ENCODE results near the gene ARL6IP4.
"Not testable (repeated sequence)": the region's sequence is repeated elsewhere in the genome, so short reads cannot be mapped to it uniquely, and the experiment has no call there.

The ARL6IP4 gene

DNA sequence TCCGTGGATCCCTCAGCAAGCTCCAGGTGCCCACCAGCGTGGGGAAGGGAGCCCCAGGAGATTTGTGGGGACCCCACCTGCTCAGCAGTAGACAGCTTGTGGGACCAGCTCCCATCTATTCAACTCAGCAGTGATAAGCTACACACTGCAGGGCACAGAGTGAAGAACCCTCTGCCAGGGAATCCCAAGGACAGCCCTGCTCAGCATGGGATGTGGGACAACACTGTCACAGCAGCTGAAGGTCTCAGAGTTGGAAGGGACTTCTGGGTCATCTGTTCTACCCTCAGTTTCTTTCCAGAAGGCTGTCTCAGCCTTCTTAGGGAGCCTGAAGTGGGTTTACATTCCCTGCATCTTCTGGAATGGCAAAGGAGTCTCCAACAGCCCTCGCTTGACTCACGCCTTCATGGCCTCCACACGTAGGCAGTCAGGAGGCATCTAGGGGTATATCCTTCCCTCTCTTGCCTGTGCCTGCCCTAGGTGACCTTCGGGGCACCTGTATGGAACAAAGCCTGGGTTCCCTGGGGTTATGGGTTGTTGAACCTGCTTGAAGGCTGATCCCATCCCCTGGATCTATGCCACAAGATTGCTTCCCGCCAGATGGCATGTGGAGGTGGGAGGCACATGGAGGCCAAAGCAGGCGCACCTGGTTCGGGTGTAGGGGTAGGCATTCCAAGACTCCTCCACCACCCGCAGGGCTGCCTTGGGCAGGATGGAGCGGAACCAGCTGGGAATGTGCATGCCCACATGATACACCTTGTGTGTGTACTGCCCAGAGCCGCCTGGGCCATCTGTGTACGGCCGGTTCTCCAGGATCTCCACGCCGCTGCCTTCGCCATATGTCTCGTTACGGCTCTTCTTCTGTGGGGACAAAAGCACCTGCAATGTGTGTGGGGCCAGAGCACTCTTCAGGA is 33.0 kb downstream of the ARL6IP4 start:
- DNase-seq: no peak

DNA sequence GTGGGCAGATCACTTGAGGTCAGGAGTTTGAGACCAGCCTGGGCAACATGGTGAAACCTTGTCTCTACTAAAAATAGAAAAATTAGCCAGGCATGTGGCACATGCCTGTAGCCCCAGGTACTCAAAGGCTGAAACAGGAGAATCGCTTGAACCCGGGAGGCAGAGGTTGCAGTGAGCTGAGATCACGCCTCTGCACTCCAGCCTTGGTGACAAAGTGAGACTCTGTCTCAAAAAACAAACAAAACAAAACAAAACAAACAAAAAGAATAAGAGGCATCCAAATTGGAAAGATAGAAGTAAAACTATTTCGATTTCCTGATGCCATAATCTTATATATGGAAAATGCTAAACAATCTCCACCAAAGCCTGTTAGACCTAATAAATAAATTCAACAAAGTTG is 34.0 kb downstream of the ARL6IP4 start:
- DNase-seq: not testable (repeated sequence)

DNA sequence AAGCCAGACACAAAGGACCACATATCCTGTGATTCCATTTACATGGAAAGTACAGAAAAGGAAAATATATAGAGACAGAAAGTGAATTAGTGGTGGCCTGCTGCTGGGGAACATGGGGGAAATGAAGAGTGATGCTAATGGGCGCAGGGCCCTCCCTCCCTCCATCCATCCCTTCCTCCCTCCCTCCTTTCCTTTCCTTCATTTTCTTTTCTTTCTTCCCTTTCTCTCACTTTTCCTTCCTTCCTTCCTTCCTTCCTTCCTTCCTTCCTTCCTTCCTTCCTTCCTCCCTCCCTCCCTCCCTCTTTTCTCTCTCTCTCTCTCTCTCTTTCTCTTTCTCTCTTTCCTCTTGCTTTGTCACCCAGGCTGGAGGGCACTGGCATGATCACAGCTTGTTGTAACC is 37.3 kb downstream of the ARL6IP4 start:
- no peak for DNase-seq

DNA sequence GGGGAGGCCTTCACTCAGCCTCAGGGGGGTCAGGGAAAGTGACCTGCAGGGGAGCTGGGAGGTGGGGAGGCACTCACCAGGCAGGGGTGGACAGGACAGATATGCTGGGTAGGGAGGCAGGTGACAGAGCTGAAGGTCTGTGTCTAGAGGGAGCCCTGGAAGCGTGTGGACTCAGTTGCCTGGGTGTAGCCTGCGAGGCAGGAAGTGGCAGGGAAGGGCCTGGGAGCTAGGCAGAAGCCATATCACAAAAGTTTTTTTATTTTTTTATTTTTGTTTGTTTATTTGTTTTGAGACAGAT is 39.3 kb downstream of the ARL6IP4 start:
- no peak for DNase-seq

DNA sequence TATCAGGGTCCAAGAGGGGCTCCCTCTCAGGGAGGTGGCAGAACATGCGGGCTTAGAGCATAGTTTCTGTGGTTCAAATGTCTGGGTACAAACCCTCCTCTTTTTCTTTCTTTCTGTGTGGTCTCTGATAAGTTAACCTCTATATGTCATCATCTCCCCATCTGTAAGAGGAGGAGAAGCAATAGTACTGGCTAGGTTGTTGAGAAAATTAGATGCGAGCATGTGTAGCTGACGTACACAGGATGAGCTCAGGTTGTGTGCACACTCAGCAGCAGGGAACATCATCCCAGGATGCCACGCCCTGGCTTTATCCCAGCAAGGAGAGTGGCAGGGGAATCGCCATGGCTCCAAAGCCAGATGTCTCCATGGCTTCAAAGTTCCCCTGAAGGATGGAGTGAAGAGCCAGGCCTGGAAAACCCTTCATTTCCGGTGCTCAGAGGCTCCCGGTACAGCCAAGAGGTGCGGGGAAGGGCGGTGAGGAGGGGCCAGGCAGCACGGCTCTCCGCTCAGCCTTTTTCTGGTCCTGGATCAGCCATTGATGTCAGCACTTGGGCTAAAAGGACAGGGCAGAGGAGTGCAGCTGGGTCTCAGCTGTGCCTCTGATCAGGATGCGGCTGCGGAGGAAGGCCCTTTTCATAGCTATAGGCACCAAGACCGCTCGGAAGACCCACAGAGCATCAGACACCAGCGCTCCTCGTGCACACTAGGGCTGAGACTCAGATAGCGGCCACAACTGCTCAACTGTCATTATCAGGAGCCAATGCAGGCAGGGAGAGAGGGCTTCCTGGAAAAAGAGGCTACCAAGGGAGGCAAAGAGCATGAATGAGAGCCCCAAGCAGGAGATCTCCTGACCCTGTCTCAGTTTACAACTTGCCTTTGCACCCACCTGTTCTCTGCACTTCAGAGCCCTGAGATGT is 41.5 kb downstream of the ARL6IP4 start:
- DNase-seq: no peak

DNA sequence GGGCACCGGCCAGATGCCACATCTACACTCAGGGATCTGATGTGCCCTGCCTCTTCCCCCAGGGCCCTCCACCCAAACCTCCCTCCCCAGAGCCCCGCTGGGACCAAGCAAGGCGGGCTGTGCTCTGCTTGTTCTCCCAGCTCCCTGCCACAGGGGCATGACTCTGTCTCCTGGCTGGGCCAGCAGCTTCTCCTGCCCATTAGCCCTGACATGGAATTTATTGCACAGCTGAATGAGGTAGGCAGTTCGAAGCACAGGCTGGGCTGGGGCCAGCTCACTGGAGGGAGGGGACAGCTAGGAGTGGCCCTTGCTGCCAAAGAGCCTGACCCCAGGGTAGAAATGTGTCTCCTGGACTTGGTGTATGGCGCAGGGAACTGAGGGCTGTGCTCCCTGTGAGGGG is 42.4 kb downstream of the ARL6IP4 start:
- DNase-seq: no peak

DNA sequence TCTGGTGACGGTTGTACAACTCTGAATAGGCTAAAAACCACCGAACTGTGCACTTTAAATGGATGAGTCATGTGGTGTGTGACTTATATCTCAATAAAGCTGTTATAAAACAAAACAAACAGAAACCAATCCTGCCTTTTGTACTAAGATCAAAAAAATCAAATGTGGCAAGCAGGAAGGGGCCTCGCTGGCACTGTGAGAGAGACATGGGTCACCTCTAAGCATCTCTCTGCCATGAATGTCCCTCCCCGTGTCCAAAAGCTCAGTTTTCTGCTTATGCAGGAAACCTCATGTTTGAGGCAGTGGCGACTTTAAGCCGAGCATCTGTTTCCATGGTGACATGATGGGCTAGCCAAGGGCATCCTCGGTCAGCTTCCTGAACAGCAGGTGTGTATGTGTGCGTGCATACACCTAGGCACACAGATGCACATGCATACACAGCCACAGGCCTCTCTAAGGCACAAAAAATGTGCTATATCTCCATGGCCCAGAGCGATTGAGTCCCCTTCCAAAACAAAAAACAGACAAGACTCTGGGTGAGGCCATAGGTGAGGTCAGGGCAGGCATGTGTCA is 44.4 kb downstream of the ARL6IP4 start:
- peak; percentile 8 for DNase-seq

DNA sequence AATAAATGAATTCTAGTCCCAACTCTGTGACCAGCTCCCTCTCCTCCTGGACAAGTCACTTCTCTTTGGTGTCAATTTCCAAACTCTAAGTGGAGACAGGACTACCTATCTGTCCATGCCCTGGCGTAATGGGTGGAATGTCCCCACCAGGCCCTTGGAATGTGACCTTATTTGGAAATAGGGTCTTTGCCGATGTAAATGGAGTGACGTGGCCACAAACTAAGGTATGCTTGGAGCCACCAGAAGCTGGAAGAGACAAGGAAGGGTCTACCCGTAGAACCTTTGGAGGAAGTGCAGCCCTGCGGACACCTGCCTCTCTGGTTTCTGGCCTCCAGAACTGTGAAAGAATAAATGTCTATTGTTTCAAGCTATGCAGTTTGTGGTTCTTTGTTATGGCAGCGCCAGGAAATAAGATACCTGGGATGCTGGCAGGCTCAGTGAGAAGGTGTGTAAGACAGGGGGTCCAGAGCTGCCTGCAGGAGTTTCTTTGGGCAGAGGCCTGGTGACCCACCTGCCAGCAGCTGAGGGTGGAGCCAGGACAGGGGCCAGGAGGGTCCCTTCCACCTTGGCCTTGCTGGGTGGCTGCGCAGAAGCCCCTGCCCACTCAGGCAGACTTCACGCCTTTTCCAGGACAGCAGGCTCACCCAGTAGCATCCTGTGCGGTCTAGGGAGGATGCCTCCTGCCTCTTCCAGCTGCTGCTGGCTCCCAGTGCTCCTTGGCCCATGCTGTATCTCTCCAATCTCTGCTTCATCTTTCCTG is 45.8 kb downstream of the ARL6IP4 start:
- DNase-seq: no peak

DNA sequence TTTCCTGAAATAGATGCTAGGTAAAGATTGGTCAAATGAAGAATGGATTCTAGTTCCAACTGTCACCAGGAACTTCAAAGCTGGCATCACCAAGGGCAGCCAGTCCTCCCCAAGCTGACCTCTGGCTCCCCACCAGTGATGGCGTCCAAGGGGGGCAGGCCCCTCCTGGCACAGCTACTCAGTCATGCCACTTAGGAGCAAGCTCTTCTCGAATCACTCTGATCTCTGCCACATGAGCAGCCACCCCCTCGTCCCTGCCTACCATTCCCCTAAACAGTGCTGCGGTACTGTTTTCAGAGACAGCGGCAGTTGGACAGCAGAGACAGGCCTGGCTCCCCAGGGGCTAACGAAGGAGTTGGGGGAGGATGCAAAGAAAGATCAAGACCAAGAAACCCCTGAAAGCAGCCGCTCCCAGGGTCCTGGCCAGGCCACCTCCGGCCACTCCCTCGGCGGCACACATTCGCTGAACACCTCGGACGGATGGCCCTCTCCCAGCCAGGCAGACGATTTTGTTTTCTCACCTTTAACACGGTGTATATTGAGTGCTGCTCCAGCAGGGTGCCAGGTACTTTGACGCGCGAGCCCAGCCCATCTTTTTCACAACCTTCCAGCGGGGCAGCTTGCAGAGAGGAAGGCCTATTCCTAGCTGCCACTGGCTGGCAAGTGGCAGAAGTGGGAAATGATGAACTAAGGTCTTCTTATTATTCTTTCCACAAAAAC is 47.4 kb downstream of the ARL6IP4 start:
- no peak for DNase-seq

DNA sequence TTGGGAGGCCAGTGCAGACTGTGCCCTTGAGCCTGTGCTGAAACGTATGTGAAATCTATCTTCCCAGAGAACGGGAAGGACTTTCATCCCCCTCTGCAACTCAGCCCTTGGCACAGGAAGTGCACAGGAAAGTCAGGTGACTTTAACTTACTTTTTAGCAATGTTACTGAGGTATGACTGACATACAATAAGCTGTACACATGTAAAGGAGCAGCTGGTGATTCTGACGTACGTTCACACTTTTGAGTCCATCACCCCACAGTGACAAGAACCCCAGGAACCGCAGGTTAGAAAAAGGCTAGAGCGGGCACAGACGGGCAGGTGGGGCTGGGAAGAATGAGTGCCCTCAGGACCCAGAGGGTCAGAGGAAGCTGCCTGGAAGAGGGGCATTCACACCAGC is 48.0 kb downstream of the ARL6IP4 start:
- no peak for DNase-seq

DNA sequence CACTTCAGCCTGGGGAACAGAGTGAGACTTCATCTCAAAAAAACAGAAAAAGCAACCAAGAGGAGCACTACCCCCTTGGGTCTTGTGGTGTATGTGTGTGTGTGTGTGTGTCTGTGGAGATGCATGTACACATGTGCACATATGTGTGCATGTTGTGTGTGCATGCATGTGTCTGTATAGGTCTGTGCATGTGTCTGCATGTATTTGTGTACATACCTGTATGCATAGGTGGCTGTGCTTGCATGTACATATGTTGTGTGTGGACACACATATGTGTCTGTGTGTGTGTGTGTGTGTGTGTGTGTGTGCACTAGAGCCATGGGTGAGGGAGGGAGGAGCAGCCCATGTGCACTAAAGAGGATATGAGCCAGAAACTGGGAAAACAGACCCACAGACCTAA is 49.1 kb downstream of the ARL6IP4 start:
- DNase-seq: no peak

DNA sequence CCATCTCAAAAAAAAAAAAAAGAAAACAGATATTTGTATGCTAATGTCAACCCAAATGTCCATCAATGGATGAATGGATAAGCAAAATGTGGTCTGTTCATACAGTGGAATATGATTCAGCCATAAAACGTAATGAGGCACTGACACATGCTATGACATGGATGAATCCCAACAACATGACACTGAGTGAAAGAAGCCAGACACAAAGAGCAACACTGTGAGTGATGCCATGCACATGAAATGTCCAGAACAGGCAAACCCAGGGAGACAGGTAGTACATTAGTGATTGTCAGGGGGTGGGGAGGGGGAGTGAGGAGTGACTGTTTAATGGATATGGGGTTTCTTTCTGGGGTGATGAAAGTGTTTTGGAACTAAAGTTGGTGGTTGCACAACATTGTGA is 50.2 kb downstream of the ARL6IP4 start:
- no peak for DNase-seq

DNA sequence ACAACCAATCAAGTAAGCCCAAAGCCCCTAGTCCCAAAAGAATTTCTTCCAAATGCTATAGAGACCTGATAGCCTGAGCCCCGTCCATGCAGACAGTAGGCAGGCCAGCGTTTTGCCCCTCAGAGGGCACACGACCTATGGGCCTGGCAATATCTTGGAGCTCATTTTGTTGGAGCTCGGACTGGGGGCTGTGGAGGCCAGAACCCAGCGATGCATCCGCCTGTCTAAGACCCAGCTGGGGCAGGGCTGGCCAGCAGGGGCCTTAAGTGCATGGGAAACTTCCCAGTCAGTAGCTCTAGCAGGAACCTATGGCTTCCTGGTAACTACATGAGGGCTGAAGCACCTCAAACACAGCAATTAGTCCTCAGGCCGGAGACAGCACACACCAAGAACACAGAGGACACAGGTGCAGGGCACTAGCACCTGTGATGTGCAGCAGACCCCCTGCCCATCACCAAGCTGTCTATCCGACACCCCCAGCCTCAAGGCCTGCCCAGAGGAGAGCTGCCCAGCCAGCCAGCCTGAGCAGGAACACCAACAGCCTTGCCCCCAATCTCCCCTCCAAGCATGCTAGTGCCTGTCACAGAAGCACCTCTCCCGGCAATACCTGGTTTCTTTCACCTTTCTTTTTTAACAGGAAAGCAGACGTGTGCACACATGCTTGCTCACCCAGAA is 50.8 kb downstream of the ARL6IP4 start:
- no peak for DNase-seq

All from NCI-H748 treated with DMSO at 0.1 percent for 48 hours (cell line).